K562 (cell line): ENCODE measurements around the gene EGR1. TPM values are rescaled to one million over a fixed set of nuclear protein-coding genes. Genes with fewer than 3 reads are reported as not detected.

ENCODE experiments used
- BRCA1 ChIP-seq, 2 experiments: fragments of 450-650 bp in 1 of 2; sonication (generic) in 1 of 2; formaldehyde crosslinking in 1 of 2; IDR thresholded peaks; 2 replicates each; pipeline versions ENCODE4 v1.5.0 to v1.6.1; 2017 to 2020; ENCODE audit warnings: mild to moderate bottlenecking in 1 of 2, missing genetic modification reagents in 1 of 2
- BRF1 ChIP-seq: IDR thresholded peaks from 3 replicates; pipeline ENCODE4 v1.6.1; 2011; ENCODE audit warnings: borderline replicate concordance, mild to moderate bottlenecking; ENCODE audit not compliant: insufficient read length; ENCODE audit errors: extremely low read depth
- CBFB ChIP-seq: sonication (generic); formaldehyde crosslinking; IDR thresholded peaks from 2 replicates; pipeline ENCODE4 v1.4.0; 2020; ENCODE audit warnings: mild to moderate bottlenecking, missing genetic modification reagents
- HDAC3 ChIP-seq: fragments of 450-650 bp; IDR thresholded peaks from 2 replicates; pipeline ENCODE4 v1.6.1; 2018; ENCODE audit warnings: borderline replicate concordance, mild to moderate bottlenecking, moderate library complexity; ENCODE audit not compliant: partially characterized antibody
- MAX ChIP-seq: sonication (generic); formaldehyde crosslinking; IDR thresholded peaks from 2 replicates; pipeline ENCODE4 v1.9.0; 2022; ENCODE audit warnings: mild to moderate bottlenecking, missing genetic modification reagents
- NEUROD1 ChIP-seq: fragments of 150-350 bp; IDR thresholded peaks from 2 replicates; pipeline ENCODE4 v1.6.1; 2014; ENCODE audit warnings: borderline replicate concordance, low read length, low read depth; ENCODE audit not compliant: partially characterized antibody
- NFXL1 ChIP-seq: fragments of 450-650 bp; formaldehyde crosslinking; IDR thresholded peaks from 2 replicates; pipeline ENCODE4 v1.4.0; 2021; ENCODE audit warnings: mild to moderate bottlenecking
- PREB ChIP-seq: sonication (generic); formaldehyde crosslinking; IDR thresholded peaks from 2 replicates; pipeline ENCODE4 v1.8.1; 2023; ENCODE audit warnings: mild to moderate bottlenecking, missing genetic modification reagents
- SMC3 ChIP-seq: conservative IDR thresholded peaks from 2 replicates; pipeline ENCODE4 v1.6.1; 2011; ENCODE audit warnings: low read depth, low read length, improper control_type of control experiment; ENCODE audit not compliant: insufficient read depth
- TSHZ1 ChIP-seq: fragments of 250-450 bp; sonication (Bioruptor Pico); IDR thresholded peaks from 2 replicates; pipeline ENCODE4 v1.4.0; 2020; ENCODE audit warnings: mild to moderate bottlenecking, moderate library complexity
- ZNF445 ChIP-seq: fragments of 250-450 bp; sonication (Bioruptor Pico); IDR thresholded peaks from 2 replicates; pipeline ENCODE4 v1.4.0; 2020; ENCODE audit warnings: low read depth, mild to moderate bottlenecking, moderate library complexity
- ZNF507 ChIP-seq: conservative IDR thresholded peaks from 2 replicates; pipeline ENCODE4 v1.6.1; 2017; ENCODE audit warnings: missing genetic modification characterization, missing compliant biosample characterization
- polyA plus RNA-seq, 8 experiments: library from polyadenylated mRNA; depleted of rRNA in 4 of 8; stranded (reverse) in 5 of 8; unstranded in 3 of 8; fragments of >200 nt; fragmentation: Nextera tagmentation in 2 of 8; fragmentation: Illumina TruSeq in 1 of 8; extraction: Ambion mirVana in 2 of 8; extraction: Trizol in 1 of 8; gene quantifications; 2 replicates each; pipeline versions ENCODE4 v1.2.1 to v1.2.3, GENCODE V29; 2011 to 2014; ENCODE audit warnings: inconsistent platforms in 1 of 8, missing spikeins in 1 of 8
- total RNA-seq, 7 experiments: library from RNA; depleted of rRNA in 6 of 7; stranded (reverse); fragments of >200 nt in 6 of 7; fragmentation: Illumina TruSeq in 2 of 7; extraction: Trizol in 2 of 7; gene quantifications; 2 replicates each; pipeline versions ENCODE4 v1.2.1 to v1.2.3, GENCODE V29; 2011 to 2021; ENCODE audit warnings: low replicate concordance in 1 of 7
- TF ChIP-seq, protein P1 (sequence below), 2 experiments: fragments of 450-650 bp in 1 of 2; sonication (generic) in 1 of 2; formaldehyde crosslinking in 1 of 2; IDR thresholded peaks in 1 of 2; conservative IDR thresholded peaks in 1 of 2; 2 replicates each; pipeline versions ENCODE4 v1.6.1 to v1.8.1; 2016 to 2023; ENCODE audit warnings: mild to moderate bottlenecking in 2 of 2, moderate library complexity in 2 of 2, inconsistent platforms in 1 of 2, missing genetic modification reagents in 1 of 2
- TF ChIP-seq, protein P2 (sequence below): IDR thresholded peaks from 2 replicates; pipeline ENCODE4 v1.6.1; 2011; ENCODE audit warnings: borderline replicate concordance, low read depth, mild to moderate bottlenecking, moderate library complexity, low read length; ENCODE audit not compliant: insufficient read depth, poor library complexity, severe bottlenecking
- TF ChIP-seq, protein P3 (sequence below): sonication (generic); formaldehyde crosslinking; IDR thresholded peaks from 2 replicates; pipeline ENCODE4 v1.8.1; 2022; ENCODE audit warnings: missing genetic modification reagents

The EGR1 gene
- total and polyA plus RNA-seq, 9 of the 15 experiments (the other 6 are each of a cell fraction or from before 2014, with no cell fraction given): 1.3 to 132 (median 21.5) TPM

DNA sequence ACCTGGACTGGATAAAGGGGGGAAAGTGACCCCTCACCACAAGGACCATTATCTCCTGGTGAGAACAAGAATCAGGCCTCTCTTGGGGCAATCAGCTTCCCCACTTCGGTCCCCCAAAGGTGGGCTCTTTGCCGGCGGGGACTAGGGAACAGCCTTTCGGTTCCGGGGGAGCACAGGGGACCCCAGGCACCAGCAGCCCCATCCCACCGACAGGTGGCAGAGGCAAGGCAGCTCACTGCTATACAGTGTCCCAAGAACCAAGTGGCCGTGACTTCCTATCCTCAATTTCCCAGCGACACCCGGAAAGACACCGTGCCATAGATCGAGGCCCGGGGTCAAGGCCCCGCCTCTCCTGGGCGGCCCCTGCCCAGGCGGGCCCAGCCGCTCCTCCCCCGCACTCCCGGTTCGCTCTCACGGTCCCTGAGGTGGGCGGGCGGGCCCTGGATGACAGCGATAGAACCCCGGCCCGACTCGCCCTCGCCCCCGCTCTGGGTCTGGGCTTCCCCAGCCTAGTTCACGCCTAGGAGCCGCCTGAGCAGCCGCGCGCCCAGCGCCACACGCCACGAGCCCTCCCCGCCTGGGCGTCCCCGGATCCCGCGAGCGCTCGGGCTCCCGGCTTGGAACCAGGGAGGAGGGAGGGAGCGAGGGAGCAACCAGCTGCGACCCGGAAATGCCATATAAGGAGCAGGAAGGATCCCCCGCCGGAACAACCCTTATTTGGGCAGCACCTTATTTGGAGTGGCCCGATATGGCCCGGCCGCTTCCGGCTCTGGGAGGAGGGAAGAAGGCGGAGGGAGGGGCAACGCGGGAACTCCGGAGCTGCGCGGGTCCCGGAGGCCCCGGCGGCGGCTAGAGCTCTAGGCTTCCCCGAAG is 655 bp upstream of the EGR1 start (continued):
- 0 out of 2 replicates have a peak, but pooled peaks have one; percentile 46 for TF ChIP-seq CBFB
- TF ChIP-seq NFXL1 (CRISPR knock-in tag): no peak
- no peak for TF ChIP-seq SMC3
- no peak for TF ChIP-seq ZNF445 (CRISPR knock-in tag)
- no peak for TF ChIP-seq BRCA1 (IDR thresholded peaks at IDR 0.05)
- TF ChIP-seq BRCA1 (CRISPR knock-in tag; IDR thresholded peaks at IDR 0.05): no peak
- no peak for TF ChIP-seq PREB (CRISPR knock-in tag)
- no peak for TF ChIP-seq TSHZ1 (CRISPR knock-in tag)
- TF ChIP-seq, protein P1, sequence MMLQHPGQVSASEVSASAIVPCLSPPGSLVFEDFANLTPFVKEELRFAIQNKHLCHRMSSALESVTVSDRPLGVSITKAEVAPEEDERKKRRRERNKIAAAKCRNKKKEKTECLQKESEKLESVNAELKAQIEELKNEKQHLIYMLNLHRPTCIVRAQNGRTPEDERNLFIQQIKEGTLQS (IDR thresholded peaks at IDR 0.05): no peak
- TF ChIP-seq, protein P1 (CRISPR knock-in tag; conservative IDR thresholded peaks at IDR 0.05): peak; percentile 71
- no peak for TF ChIP-seq NEUROD1
- TF ChIP-seq MAX: peak; percentile 65; the same call in 1 of the 2 replicates
- peak; percentile 52 for TF ChIP-seq HDAC3
- TF ChIP-seq BRF1: no peak
- TF ChIP-seq, protein P2, sequence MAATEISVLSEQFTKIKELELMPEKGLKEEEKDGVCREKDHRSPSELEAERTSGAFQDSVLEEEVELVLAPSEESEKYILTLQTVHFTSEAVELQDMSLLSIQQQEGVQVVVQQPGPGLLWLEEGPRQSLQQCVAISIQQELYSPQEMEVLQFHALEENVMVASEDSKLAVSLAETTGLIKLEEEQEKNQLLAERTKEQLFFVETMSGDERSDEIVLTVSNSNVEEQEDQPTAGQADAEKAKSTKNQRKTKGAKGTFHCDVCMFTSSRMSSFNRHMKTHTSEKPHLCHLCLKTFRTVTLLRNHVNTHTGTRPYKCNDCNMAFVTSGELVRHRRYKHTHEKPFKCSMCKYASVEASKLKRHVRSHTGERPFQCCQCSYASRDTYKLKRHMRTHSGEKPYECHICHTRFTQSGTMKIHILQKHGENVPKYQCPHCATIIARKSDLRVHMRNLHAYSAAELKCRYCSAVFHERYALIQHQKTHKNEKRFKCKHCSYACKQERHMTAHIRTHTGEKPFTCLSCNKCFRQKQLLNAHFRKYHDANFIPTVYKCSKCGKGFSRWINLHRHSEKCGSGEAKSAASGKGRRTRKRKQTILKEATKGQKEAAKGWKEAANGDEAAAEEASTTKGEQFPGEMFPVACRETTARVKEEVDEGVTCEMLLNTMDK: peak; percentile 55
- TF ChIP-seq, protein P3, sequence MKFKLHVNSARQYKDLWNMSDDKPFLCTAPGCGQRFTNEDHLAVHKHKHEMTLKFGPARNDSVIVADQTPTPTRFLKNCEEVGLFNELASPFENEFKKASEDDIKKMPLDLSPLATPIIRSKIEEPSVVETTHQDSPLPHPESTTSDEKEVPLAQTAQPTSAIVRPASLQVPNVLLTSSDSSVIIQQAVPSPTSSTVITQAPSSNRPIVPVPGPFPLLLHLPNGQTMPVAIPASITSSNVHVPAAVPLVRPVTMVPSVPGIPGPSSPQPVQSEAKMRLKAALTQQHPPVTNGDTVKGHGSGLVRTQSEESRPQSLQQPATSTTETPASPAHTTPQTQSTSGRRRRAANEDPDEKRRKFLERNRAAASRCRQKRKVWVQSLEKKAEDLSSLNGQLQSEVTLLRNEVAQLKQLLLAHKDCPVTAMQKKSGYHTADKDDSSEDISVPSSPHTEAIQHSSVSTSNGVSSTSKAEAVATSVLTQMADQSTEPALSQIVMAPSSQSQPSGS (CRISPR knock-in tag): peak; percentile 32; the same call in 1 of the 2 replicates
- TF ChIP-seq ZNF507 (tag): no peak
